ENCODE data around the gene ELFN1. TPM values are rescaled to one million over a fixed set of nuclear protein-coding genes. Genes with fewer than 3 reads are reported as not detected.

The ELFN1 gene
- total and polyA plus RNA-seq, 9 of the 15 experiments (the other 6 are each of a cell fraction or from before 2014, with no cell fraction given): 0.04 to 0.64 (median 0.18) TPM; not detected in 2

GRCh38 chr7:1738511-1738910 is 68.4 kb downstream of the ELFN1 start:
- TF ChIP-seq BRCA1 (IDR thresholded peaks at IDR 0.05) (no peak), BRCA1 (CRISPR knock-in tag; IDR thresholded peaks at IDR 0.05) (no peak), ARID1B (IDR thresholded peaks at IDR 0.05) (no peak), POU5F1 (IDR thresholded peaks at IDR 0.05; ENCODE audit: borderline replicate concordance, low read depth, low read length, partially characterized antibody) (no peak), ZNF121 (CRISPR knock-in tag; conservative IDR thresholded peaks at IDR 0.05) (no peak), BCLAF1 (IDR thresholded peaks at IDR 0.05; ENCODE audit: borderline replicate concordance in 1 of 2, control insufficient read depth in 1 of 2, low read depth in 2 of 2, low read length in 1 of 2) (no peak), ATF1 (CRISPR knock-in tag; IDR thresholded peaks at IDR 0.05) (no peak), ATF1 (tag; IDR thresholded peaks at IDR 0.05) (no peak), RBM39 (optimal IDR thresholded peaks at IDR 0.05; ENCODE audit: low read depth, low read length) (no peak), ZNF583 (CRISPR knock-in tag; IDR thresholded peaks at IDR 0.05) (no peak), YY1 (IDR thresholded peaks at IDR 0.05; ENCODE audit: borderline replicate concordance in 1 of 3, control insufficient read depth in 1 of 3, extremely low read depth in 1 of 3, insufficient read depth in 3 of 3, insufficient read length in 1 of 3, insufficient replicate concordance in 2 of 3, low read depth in 1 of 3, low read length in 2 of 3) (no peak), FOXK2 (conservative IDR thresholded peaks at IDR 0.05 in 1 of 2, IDR thresholded peaks at IDR 0.05 in 1 of 2; ENCODE audit: low read depth in 2 of 2) (no peak), TCF7L2 (IDR thresholded peaks at IDR 0.05; ENCODE audit: low read depth, low read length) (no peak), PURB (CRISPR knock-in tag; IDR thresholded peaks at IDR 0.05; ENCODE audit: low read depth) (no peak), GATAD2B (IDR thresholded peaks at IDR 0.05; ENCODE audit: borderline replicate concordance) (no peak), BRD9 (IDR thresholded peaks at IDR 0.05; ENCODE audit: low read depth, partially characterized antibody) (no peak), GABPB1 (CRISPR knock-in tag; IDR thresholded peaks at IDR 0.05) (no peak), MECOM (CRISPR knock-in tag; IDR thresholded peaks at IDR 0.05) (no peak), PYGO2 (tag; IDR thresholded peaks at IDR 0.05) (no peak), RNF2 (IDR thresholded peaks at IDR 0.05) (no peak), HDAC6 (IDR thresholded peaks at IDR 0.05; ENCODE audit: low read depth, low read length) (no peak), PREB (CRISPR knock-in tag; IDR thresholded peaks at IDR 0.05) (no peak)
- H3K9me1 ChIP-seq (ENCODE audit: control insufficient read depth, insufficient read depth, low read length): no peaks in the 10 kb centered on the region
- peaks cover 9 to 70% of the 10 kb centered on the region in 2 experiments; a peak in 3 of 5 replicates for H3K4me1 ChIP-seq (replicated peaks in 1 of 2; ENCODE audit: control insufficient read depth in 2 of 2, insufficient read depth in 2 of 2, low read length in 2 of 2)
- no peak for FAIRE-seq
- peaks cover 16% of the 10 kb centered on the region; the same call in 1 of the 3 replicates for H3K36me3 ChIP-seq (ENCODE audit: control insufficient read depth, insufficient read depth, low read length)
- no peak for DNase-seq (ENCODE audit: extremely low read depth in 1 of 4, low spot score in 3 of 4)
- H3K9ac ChIP-seq (ENCODE audit: insufficient read depth in 1 of 2, low read depth in 2 of 2, low read length in 2 of 2): no peak overlapping the region
- H3K4me3 ChIP-seq: no peak overlapping the region
- H3K9me3 ChIP-seq (replicated peaks; ENCODE audit: control insufficient read depth, insufficient read depth, low read depth, low read length): no peaks in the 10 kb centered on the region
- CTCF ChIA-PET (ENCODE audit: low intra/inter-chr PET ratio): no interaction called here
- no TSS peak for BruUV-seq (replicated peaks)
- no peak overlapping the region for H3K4me2 ChIP-seq (ENCODE audit: insufficient read depth, low read length)
- H2AFZ ChIP-seq (ENCODE audit: low read depth, low read length): no peak overlapping the region
- ATAC-seq: no peak
- H3K27ac ChIP-seq (ENCODE audit: extremely low read depth, low read depth, low read length): no peak overlapping the region
- H4K20me1 ChIP-seq (replicated peaks; ENCODE audit: control insufficient read depth, insufficient read depth, low read length): peaks cover 4% of the 10 kb centered on the region; the same call in 1 of the 2 replicates
- peaks cover 9 to 30% of the 10 kb centered on the region in 2 experiments; a peak in 3 of 5 replicates for H3K27me3 ChIP-seq (ENCODE audit: control insufficient read depth in 2 of 2, insufficient read depth in 2 of 2, low read length in 2 of 2)
- intact Hi-C loops (cut with micrococcal nuclease) (no loop called here), in situ Hi-C loops (cut with MboI) (no loop called here)
- POLR2A ChIA-PET: no interaction called here
- 84% methylated on average over 11 of the region's 11 CpGs for WGBS (ENCODE audit: insufficient coverage, low coverage, missing lambda C conversion rate)
- H3K79me2 ChIP-seq (ENCODE audit: control insufficient read depth, insufficient read depth, low read length): peaks cover 11% of the 10 kb centered on the region
